Vagina (tissue), 2 donors: ENCODE results near the gene KLHL5. TPM values are rescaled to one million over a fixed set of nuclear protein-coding genes. Genes with fewer than 3 reads are reported as not detected.

Experiments used
- DNase-seq, 2 donors: peaks; one replicate each; pipeline ENCODE4 v3.0.0-alpha.2; 2017; ENCODE audit errors: extremely low spot score in 2 of 2
- H3K27ac ChIP-seq: fragments of 200-600 bp; sonication (generic); one replicate; pipeline ENCODE4 v1.5.1; 2019
- H3K27me3 ChIP-seq: fragments of 200-600 bp; sonication (generic); one replicate; pipeline ENCODE4 v1.5.1; 2019
- H3K36me3 ChIP-seq, 2 donors: fragments of 200-600 bp; sonication (generic); one replicate each; pipeline ENCODE4 v1.5.1; 2017 to 2019
- H3K4me1 ChIP-seq: fragments of 200-600 bp; sonication (generic); one replicate; pipeline ENCODE4 v1.5.1; 2019
- H3K4me3 ChIP-seq, 2 donors: fragments of 200-600 bp; sonication (generic); 1 replicate in 1 of 2; 2 replicates in 1 of 2; pipeline ENCODE4 v1.5.1; 2016 to 2019
- H3K9me3 ChIP-seq: fragments of 200-600 bp; sonication (generic); one replicate; pipeline ENCODE4 v1.5.1; 2019
- CTCF ChIP-seq, 3 experiments: fragments of 450-650 bp in 2 of 3; fragments of 200-600 bp in 1 of 3; sonication (generic) in 1 of 3; IDR thresholded peaks; one replicate each; pipeline ENCODE4 v1.5.1; 2017 to 2019; ENCODE audit warnings: antibody characterized with exemption in 3 of 3, mild to moderate bottlenecking in 2 of 3, moderate library complexity in 2 of 3
- POLR2A ChIP-seq, 2 donors: fragments of 450-650 bp; IDR thresholded peaks; one replicate each; pipeline ENCODE4 v1.6.1; 2017; ENCODE audit warnings: antibody characterized with exemption in 2 of 2, mild to moderate bottlenecking in 2 of 2, moderate library complexity in 2 of 2
- POLR2AphosphoS5 ChIP-seq, 2 donors: sonication (generic); formaldehyde crosslinking; IDR thresholded peaks; one replicate each; pipeline ENCODE4 v1.9.0; 2017; ENCODE audit warnings: antibody characterized with exemption in 2 of 2, mild to moderate bottlenecking in 2 of 2, low read depth in 1 of 2; ENCODE audit not compliant: insufficient read depth in 1 of 2
- intact Hi-C: fragments of 100-400 bp; cut with DNase I; formaldehyde crosslinking; loops from one replicate; pipeline ENCODE4 v1.15.1; 2023
- total RNA-seq: library from RNA; depleted of rRNA; stranded (reverse); fragments of >200 nt; gene quantifications from one replicate; pipeline ENCODE4 v1.2.3, GENCODE V29; 2016

The KLHL5 gene
- total RNA-seq, 1 donor from 2014 or later: 27.0 TPM

GRCh38 chr4:39056023-39056422, 6.0 kb upstream of the KLHL5 start:
- H3K4me3 ChIP-seq: no peak overlapping the region
- H3K27ac ChIP-seq: no peak overlapping the region
- no peaks in the 10 kb centered on the region for H3K9me3 ChIP-seq
- no peak for TF ChIP-seq POLR2AphosphoS5 (IDR thresholded peaks at IDR 0.05; ENCODE audit: insufficient read depth in 1 of 2, low read depth in 1 of 2)
- TF ChIP-seq POLR2A (IDR thresholded peaks at IDR 0.05): no peak
- TF ChIP-seq CTCF (IDR thresholded peaks at IDR 0.05): no peak
- no peaks in the 10 kb centered on the region for H3K27me3 ChIP-seq
- DNase-seq: no peak
- intact Hi-C loops: no loop called here
- no peaks in the 10 kb centered on the region for H3K36me3 ChIP-seq
- no peaks in the 10 kb centered on the region for H3K4me1 ChIP-seq

- H3K4me3 ChIP-seq: no peak overlapping the region
- no peaks in the 10 kb centered on the region for H3K9me3 ChIP-seq
- TF ChIP-seq CTCF (IDR thresholded peaks at IDR 0.05): no peak
- no peak for TF ChIP-seq POLR2AphosphoS5 (IDR thresholded peaks at IDR 0.05; ENCODE audit: insufficient read depth in 1 of 2, low read depth in 1 of 2)
- no peak for TF ChIP-seq POLR2A (IDR thresholded peaks at IDR 0.05)
- no peaks in the 10 kb centered on the region for H3K36me3 ChIP-seq
- DNase-seq: no peak
- intact Hi-C loops: no loop called here
- H3K27me3 ChIP-seq: no peaks in the 10 kb centered on the region
- H3K27ac ChIP-seq: no peak overlapping the region
- H3K4me1 ChIP-seq: peaks cover 8% of the 10 kb centered on the region
Observed at GRCh38 chr4:39061457-39061856, 575 bp upstream of the KLHL5 start.

- Histone ChIP-seq H3K9me3 (no peaks in the 10 kb centered on the region), H3K36me3 (no peaks in the 10 kb centered on the region), H3K4me3 (no peak overlapping the region), H3K4me1 (peaks cover 8% of the 10 kb centered on the region), H3K27me3 (no peaks in the 10 kb centered on the region), H3K27ac (no peak overlapping the region)
- intact Hi-C loops: no loop called here
- TF ChIP-seq POLR2AphosphoS5 (IDR thresholded peaks at IDR 0.05; ENCODE audit: insufficient read depth in 1 of 2, low read depth in 1 of 2) (no peak), CTCF (IDR thresholded peaks at IDR 0.05) (no peak), POLR2A (IDR thresholded peaks at IDR 0.05) (no peak)
- no peak for DNase-seq
Observed at GRCh38 chr4:39062770-39063097, 702 bp downstream of the KLHL5 start.

GRCh38 chr4:39063430-39063829, 1.4 kb downstream of the KLHL5 start:
- DNase-seq: no peak
- H3K4me1 ChIP-seq: peaks cover 8% of the 10 kb centered on the region
- H3K9me3 ChIP-seq: no peaks in the 10 kb centered on the region
- no peaks in the 10 kb centered on the region for H3K27me3 ChIP-seq
- H3K27ac ChIP-seq: no peak overlapping the region
- H3K4me3 ChIP-seq: no peak overlapping the region
- no peak for TF ChIP-seq POLR2AphosphoS5 (IDR thresholded peaks at IDR 0.05; ENCODE audit: insufficient read depth in 1 of 2, low read depth in 1 of 2)
- no peak for TF ChIP-seq CTCF (IDR thresholded peaks at IDR 0.05)
- TF ChIP-seq POLR2A (IDR thresholded peaks at IDR 0.05): no peak
- H3K36me3 ChIP-seq: no peaks in the 10 kb centered on the region
- intact Hi-C loops: no loop called here

- H3K27ac ChIP-seq: no peak overlapping the region
- H3K27me3 ChIP-seq: no peaks in the 10 kb centered on the region
- TF ChIP-seq POLR2AphosphoS5 (IDR thresholded peaks at IDR 0.05; ENCODE audit: insufficient read depth in 1 of 2, low read depth in 1 of 2): no peak
- no peak for TF ChIP-seq POLR2A (IDR thresholded peaks at IDR 0.05)
- no peak for TF ChIP-seq CTCF (IDR thresholded peaks at IDR 0.05)
- no peaks in the 10 kb centered on the region for H3K36me3 ChIP-seq
- intact Hi-C loops: no loop called here
- H3K4me1 ChIP-seq: peaks cover 8% of the 10 kb centered on the region
- no peak overlapping the region for H3K4me3 ChIP-seq
- DNase-seq: no peak
- H3K9me3 ChIP-seq: no peaks in the 10 kb centered on the region
Observed at GRCh38 chr4:39066371-39066770, 4.3 kb downstream of the KLHL5 start.
